GM19025 (cell line): Measurements from ENCODE around the gene ERFL.

Experiments used
- ATAC-seq: cut with Tn5 transposase; IDR thresholded peaks from one replicate; pipeline ENCODE4 v1.9.1; 2021; ENCODE audit warnings: mild to moderate bottlenecking, low read depth, moderate library complexity; ENCODE audit not compliant: unreplicated experiment

The ERFL gene

DNA sequence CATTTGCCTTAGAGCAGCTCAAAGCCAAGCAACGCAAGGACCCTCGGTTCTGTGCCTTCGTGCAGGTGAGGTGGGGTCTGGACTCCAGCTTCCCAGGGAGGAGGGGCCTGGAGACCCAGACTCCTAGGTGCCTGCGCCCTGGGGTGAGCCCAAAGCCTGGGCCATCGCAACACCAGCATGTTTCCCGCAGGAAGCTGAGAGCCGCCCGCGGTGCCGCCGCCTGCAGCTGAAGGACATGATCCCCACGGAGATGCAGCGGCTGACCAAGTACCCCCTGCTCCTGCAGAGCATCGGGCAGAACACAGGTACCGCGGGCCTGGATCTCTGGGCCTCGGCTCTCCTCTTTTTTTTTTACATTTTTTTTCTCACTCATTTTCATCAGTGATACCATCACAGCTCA lies 25.7 kb downstream of the ERFL start:
- ATAC-seq = no peak

DNA sequence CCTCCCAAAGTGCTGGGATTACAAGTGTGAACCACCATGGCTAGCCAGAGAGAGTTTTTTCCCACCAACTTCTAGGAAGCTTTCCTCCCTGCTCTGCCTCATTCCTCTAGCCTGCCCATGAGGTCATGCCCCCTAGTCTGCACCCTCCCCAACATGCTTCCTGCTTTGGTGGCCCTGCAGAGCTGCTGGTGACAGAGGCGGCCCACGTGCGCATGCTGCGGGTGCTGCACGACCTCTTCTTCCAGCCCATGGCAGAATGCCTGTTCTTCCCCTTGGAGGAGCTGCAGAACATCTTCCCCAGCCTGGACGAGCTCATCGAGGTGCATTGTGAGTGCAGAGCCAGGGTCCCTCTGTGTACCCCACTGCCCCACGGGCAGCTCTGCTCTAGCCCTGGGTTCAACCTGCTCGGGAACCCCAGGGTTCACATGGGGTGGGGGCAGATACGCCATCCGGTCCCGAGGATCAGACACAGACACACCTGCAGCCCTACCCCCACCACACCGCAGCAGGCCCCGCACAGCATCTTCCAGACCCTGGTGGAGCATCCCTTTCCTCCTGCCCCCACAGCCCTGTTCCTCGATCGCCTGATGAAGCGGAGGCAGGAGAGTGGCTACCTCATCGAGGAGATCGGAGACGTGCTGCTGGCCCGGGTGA lies 26.4 kb downstream of the ERFL start:
- ATAC-seq = no peak

DNA sequence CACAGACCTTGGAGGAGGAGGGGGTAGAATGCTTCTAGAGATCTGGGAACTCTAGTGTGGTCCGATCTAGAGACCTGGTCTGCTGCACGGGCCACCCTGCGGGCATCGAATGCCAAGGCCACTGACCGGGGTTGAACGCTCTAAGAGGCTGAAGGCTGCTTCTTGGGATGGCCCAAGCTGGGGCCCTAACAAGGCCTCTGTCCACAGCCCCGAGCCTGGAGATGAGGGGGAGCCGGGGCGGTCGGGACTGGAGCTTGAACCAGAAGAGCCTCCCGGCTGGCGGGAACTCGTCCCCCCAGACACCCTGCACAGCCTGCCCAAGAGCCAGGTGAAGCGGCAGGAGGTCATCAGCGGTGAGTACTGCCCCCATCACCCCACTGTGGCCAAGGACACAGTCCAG lies 30.0 kb downstream of the ERFL start:
- no peak for ATAC-seq

GRCh38 chr19:41897820-41898219 lies 30.4 kb downstream of the ERFL start:
- ATAC-seq = no peak

GRCh38 chr19:41897181-41897580 lies 31.1 kb downstream of the ERFL start:
- ATAC-seq = no peak

GRCh38 chr19:41896581-41896942 lies 31.7 kb downstream of the ERFL start:
- no peak for ATAC-seq

- no peak for ATAC-seq
Measured at GRCh38 chr19:41895745-41896580, 32.3 kb downstream of the ERFL start.

DNA sequence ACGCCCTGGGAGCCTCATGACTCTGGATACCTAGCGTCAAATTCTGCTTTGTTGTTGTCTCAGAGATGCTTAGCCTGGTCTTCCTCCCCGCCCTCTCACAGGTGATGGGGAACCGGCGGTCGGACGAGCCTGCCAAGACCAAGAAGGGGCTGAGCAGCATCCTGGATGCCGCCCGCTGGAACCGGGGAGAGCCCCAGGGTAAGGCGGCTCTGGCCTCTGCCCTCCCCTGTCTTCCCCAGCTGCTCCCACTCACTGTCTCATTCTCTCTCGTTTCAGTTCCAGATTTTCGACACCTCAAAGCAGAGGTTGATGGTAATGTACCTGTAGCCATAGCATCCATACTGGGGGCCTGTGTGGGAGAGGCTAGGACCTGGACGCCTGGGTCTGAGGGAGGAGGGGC lies 33.9 kb downstream of the ERFL start:
- no peak for ATAC-seq

- no peak for ATAC-seq
Measured at GRCh38 chr19:41893899-41894298, 34.4 kb downstream of the ERFL start.

DNA sequence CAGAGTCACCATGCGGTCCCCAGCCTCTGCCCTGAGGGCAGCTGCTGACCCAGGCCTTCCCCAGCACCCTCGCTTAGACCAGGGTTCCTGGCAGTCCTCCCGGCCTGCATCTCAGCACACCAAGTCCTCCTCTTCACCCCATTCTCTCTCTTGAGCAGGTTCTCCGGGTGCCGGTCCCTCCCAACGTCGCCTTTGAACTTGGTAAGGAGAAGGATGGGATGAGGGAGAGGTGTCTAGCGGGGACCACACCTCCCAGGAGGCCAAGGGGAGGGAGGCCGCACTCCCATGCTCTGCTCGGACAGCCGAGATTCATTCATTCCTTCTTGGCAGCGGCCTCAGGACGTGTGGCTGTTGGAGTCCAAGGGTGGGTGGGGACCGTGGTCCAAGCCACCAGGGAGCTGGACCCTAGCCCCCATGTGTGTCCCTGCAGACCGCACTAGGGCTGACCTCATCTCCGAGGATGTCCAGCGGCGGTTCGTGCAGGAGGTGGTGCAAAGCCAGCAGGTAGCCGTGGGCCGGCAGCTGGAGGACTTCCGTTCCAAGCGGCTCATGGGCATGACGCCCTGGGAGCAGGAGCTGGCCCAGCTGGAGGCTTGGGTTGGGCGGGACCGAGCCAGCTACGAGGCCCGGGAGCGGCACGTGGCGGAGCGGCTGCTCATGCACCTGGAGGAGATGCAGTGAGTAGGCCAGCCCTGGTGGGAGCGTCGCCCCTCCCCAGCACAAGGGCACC lies 35.9 kb downstream of the ERFL start:
- ATAC-seq = no peak

DNA sequence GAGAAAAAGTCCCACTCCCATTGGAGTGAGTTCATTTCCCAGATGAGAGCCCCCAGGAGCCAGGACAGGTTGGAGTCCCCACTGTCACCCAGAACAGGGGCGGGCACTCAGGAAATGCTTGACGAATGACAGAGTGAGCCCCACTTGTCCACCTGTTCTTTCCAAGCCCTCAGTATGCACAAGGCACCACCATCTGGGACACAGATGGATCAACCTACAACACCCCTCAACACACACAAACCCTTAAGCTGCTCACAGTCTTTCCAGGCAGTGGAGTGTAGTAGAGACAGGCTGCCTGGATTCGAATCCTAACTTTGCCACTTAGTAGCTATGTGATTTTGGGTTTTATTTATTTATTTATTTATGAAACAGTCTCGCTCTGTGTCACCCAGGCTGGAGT lies 37.3 kb downstream of the ERFL start:
- ATAC-seq = no peak

GRCh38 chr19:41889896-41890295 lies 38.4 kb downstream of the ERFL start:
- ATAC-seq = no peak

GRCh38 chr19:41888926-41889325 lies 39.3 kb downstream of the ERFL start:
- ATAC-seq = no peak

DNA sequence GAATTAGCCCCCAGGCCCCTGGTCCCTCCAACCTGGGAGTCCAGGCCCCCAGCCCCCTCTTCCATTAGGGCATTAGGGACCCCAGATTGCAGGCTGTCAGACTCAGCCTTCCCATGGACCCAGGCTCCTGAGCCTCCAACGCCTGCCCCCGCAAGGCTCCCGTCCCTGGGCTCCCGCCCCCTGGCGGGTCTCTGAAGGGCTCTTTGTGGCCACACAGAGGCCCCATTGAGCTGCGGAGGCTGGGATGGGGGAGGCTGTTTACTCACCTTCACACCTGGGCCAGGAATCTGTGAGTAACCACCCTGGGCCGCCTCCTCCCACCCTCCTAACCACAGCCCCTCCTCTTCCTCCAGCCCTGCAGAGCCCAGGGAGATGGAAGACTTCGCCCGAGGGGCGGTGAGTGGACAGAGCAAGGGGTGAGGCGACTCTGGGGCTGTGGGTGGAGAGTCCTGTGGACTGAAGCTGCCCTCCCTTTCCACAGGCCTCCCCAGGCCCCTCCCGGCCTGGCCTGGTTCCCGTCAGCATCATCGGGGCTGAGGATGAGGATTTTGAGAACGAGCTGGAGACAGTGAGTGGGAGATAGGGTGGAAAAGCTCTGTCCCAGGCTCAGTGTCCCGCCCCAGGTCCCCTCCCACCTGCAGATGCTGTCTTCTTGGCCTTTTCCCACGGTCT lies 40.4 kb downstream of the ERFL start:
- no peak for ATAC-seq

DNA sequence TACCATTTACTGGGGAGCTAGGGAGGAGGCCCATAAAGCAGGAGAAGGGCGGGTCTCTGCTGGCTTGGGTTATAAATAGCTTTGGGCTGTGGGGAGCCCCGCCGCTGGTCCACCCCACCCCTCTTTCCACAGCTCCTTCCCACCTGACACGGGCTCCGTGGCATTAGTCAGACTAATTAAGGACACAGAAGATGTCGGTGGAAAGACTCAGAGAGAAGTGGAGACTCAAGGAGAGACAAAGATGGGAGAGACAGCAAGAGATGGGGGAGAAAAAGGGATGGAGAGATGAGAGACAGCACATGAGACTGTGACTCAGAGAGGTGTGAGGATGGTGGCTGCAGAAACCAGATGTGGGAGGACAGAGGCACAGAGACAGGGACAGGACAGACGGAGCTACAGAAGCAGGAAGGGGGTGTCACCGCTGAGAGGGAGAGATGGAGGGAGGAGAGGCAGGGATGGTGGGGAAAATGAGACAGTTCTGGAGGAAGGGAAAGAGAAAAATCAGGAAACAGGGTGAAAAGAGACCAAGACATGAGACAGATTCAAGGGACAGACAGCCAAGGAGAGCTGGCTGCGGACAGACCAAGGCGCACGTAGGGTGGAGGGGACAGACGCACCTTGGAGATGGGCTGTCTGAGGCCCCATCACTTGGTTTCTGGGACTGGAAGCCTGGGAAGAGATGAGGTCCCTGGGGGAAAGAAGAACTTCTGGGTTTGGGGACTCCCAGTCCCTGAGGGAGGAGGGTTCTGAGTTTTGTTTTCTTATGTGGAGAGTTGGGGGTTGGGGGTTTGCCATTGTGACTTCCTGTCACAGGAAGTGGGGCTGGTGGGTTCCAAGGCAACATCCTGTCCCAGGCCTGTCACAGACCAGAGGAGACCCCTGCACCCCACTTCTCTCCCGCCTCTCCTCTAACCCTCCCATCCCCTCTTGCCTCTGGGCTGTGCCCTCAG lies 41.2 kb downstream of the ERFL start:
- no peak for ATAC-seq

DNA sequence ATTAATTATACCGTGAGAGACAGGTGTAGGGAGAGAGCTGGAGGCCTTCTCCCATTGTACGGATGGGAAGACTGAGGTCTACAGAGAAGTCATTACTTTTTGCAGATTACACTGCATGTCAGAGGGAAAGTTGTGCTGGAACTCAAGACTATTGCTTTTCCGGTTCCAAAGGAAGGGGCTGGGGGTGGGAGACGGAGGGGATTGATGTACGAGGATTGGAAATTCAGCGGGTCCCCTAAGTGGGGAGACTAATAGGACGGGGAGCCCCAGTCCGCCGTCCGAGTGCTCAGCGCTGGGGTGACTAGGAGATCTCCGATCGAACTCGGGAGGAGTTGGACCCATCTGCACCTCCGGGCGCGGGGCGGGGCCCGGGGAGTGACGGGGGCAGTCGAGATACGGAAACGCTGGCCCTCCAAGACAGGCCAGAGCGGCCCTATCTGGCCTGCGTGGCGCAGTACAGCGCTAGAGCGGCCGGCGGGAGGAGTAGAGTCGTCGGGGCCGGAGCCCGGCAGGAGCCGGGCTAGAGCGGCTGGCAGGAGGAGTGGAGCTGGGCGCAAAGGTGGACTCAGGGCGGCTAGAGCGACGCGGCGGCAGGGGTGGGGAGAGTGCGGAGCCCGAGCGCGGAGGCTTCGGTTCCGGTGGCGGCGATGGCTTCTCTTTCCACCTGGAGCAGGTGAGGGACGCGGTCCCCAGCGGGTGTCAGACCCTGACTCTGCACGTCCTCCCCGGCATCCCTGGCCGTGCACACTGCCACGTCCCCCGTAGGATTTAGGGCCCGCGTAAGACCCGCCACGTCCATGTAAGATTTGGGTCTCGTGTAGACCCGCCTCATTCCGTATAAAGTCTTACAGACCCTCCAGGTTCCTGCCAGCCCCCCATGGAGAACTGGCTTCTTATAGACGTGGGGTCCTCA lies 44.2 kb downstream of the ERFL start:
- peak; percentile 76 for ATAC-seq

- ATAC-seq = no peak
Measured at GRCh38 chr19:41883463-41883820, 44.8 kb downstream of the ERFL start.

DNA sequence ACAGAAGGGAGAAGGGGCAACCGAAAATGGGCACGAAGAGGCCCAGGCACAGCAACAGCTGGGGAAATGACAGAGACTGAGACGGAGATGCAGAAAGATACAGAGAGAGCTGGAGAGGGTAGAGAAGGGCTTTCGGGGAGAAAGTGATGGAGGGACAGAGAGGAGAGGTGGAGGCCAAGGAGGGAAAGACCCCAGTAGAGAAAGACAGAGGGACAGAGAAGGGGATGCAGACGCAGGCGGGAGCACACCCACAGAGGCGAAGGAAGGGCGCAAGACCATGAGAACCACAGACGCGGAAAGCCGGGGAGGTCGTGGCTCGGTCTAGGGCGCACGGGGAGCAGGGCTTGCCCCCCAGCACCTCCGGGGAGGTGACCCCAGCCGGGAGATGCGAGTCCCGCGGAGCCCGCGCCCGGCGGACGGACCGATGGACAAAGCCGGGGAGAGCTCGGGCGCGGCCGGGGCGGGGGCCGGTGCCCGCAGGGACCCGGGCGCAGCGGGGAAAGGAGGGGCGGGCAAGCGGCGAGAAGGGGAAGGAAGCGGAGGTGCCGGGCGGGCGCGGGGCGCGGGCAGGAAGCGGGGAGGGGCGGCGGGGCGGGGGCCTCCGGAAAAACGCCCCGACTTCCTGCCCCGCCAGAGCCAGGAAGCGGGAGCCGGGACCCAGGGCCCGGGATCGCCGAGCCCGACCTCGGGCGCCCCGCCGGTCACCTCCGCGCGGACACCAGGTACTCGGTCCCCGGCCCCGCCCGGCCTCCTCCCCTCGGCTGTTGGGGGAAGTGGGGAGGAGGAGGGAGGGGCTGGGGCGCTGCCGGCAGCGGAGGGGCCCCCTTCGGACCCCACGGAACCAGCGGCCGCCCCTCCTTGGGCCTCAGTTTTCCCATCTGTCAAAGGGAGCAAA lies 45.4 kb downstream of the ERFL start, which contains the start of gene ARHGEF1:
Gene ARHGEF1 (plus strand): TSS at position 617 of the 895 bp plus-strand sequence. CDS start 4,899 bp downstream, outside the sequence.
- no peak for ATAC-seq
